ENCODE data around the gene SPOCK1.

SPOCK1 gene

GRCh38 chr5:137410234-137411010, 88.7 kb downstream of the SPOCK1 start:
- no peak overlapping the region for H3K4me3 ChIP-seq (ENCODE audit: low read length)
- no peaks in the 10 kb centered on the region for H3K9me3 ChIP-seq (ENCODE audit: control insufficient read depth, low read length)
- peaks cover 19% of the 10 kb centered on the region for H3K4me1 ChIP-seq (ENCODE audit: control insufficient read depth, insufficient read depth, low read length)
- no peaks in the 10 kb centered on the region for H3K27me3 ChIP-seq (replicated peaks; ENCODE audit: control insufficient read depth, insufficient read depth, low read length)
- H3K9ac ChIP-seq (ENCODE audit: low read length) = no peak overlapping the region
- no peaks in the 10 kb centered on the region for H3K36me3 ChIP-seq (ENCODE audit: control insufficient read depth, insufficient read depth, low read length, severe bottlenecking)
- no peak for DNase-seq (ENCODE audit: low read depth)

- Histone ChIP-seq H3K9ac (ENCODE audit: low read length) (no peak overlapping the region), H3K36me3 (ENCODE audit: control insufficient read depth, insufficient read depth, low read length, severe bottlenecking) (no peaks in the 10 kb centered on the region), H3K9me3 (ENCODE audit: control insufficient read depth, low read length) (no peaks in the 10 kb centered on the region), H3K4me1 (ENCODE audit: control insufficient read depth, insufficient read depth, low read length) (peaks cover 12% of the 10 kb centered on the region), H3K4me3 (ENCODE audit: low read length) (no peak overlapping the region), H3K27me3 (replicated peaks; ENCODE audit: control insufficient read depth, insufficient read depth, low read length) (no peaks in the 10 kb centered on the region)
- DNase-seq (ENCODE audit: low read depth) = no peak
Measured at GRCh38 chr5:137409736-137410135, 89.4 kb downstream of the SPOCK1 start.

GRCh38 chr5:137407090-137407489, 92.0 kb downstream of the SPOCK1 start:
- no peak for DNase-seq (ENCODE audit: low read depth)
- Histone ChIP-seq H3K27me3 (replicated peaks; ENCODE audit: control insufficient read depth, insufficient read depth, low read length) (no peaks in the 10 kb centered on the region), H3K9me3 (ENCODE audit: control insufficient read depth, low read length) (no peaks in the 10 kb centered on the region), H3K4me1 (ENCODE audit: control insufficient read depth, insufficient read depth, low read length) (no peaks in the 10 kb centered on the region), H3K9ac (ENCODE audit: low read length) (no peak overlapping the region), H3K4me3 (ENCODE audit: low read length) (no peak overlapping the region), H3K36me3 (ENCODE audit: control insufficient read depth, insufficient read depth, low read length, severe bottlenecking) (no peaks in the 10 kb centered on the region)

GRCh38 chr5:137405393-137405792, 93.7 kb downstream of the SPOCK1 start:
- Histone ChIP-seq H3K9me3 (ENCODE audit: control insufficient read depth, low read length) (no peaks in the 10 kb centered on the region), H3K36me3 (ENCODE audit: control insufficient read depth, insufficient read depth, low read length, severe bottlenecking) (no peaks in the 10 kb centered on the region), H3K4me1 (ENCODE audit: control insufficient read depth, insufficient read depth, low read length) (no peaks in the 10 kb centered on the region), H3K27me3 (replicated peaks; ENCODE audit: control insufficient read depth, insufficient read depth, low read length) (no peaks in the 10 kb centered on the region), H3K9ac (ENCODE audit: low read length) (no peak overlapping the region), H3K4me3 (ENCODE audit: low read length) (no peak overlapping the region)
- no peak for DNase-seq (ENCODE audit: low read depth)

GRCh38 chr5:137403869-137404268, 95.3 kb downstream of the SPOCK1 start:
- Histone ChIP-seq H3K9me3 (ENCODE audit: control insufficient read depth, low read length) (no peaks in the 10 kb centered on the region), H3K36me3 (ENCODE audit: control insufficient read depth, insufficient read depth, low read length, severe bottlenecking) (no peaks in the 10 kb centered on the region), H3K9ac (ENCODE audit: low read length) (no peak overlapping the region), H3K27me3 (replicated peaks; ENCODE audit: control insufficient read depth, insufficient read depth, low read length) (no peaks in the 10 kb centered on the region), H3K4me3 (ENCODE audit: low read length) (no peak overlapping the region), H3K4me1 (ENCODE audit: control insufficient read depth, insufficient read depth, low read length) (peaks cover 3% of the 10 kb centered on the region)
- DNase-seq (ENCODE audit: low read depth) = no peak

GRCh38 chr5:137402436-137403187, 96.5 kb downstream of the SPOCK1 start:
- no peaks in the 10 kb centered on the region for H3K36me3 ChIP-seq (ENCODE audit: control insufficient read depth, insufficient read depth, low read length, severe bottlenecking)
- H3K9ac ChIP-seq (ENCODE audit: low read length) = no peak overlapping the region
- no peaks in the 10 kb centered on the region for H3K27me3 ChIP-seq (replicated peaks; ENCODE audit: control insufficient read depth, insufficient read depth, low read length)
- H3K4me3 ChIP-seq (ENCODE audit: low read length) = no peak overlapping the region
- peaks cover 6% of the 10 kb centered on the region for H3K4me1 ChIP-seq (ENCODE audit: control insufficient read depth, insufficient read depth, low read length)
- no peak for DNase-seq (ENCODE audit: low read depth)
- no peaks in the 10 kb centered on the region for H3K9me3 ChIP-seq (ENCODE audit: control insufficient read depth, low read length)

GRCh38 chr5:137401946-137402345, 97.2 kb downstream of the SPOCK1 start:
- Histone ChIP-seq H3K4me3 (ENCODE audit: low read length) (no peak overlapping the region), H3K9ac (ENCODE audit: low read length) (no peak overlapping the region), H3K27me3 (replicated peaks; ENCODE audit: control insufficient read depth, insufficient read depth, low read length) (no peaks in the 10 kb centered on the region), H3K36me3 (ENCODE audit: control insufficient read depth, insufficient read depth, low read length, severe bottlenecking) (no peaks in the 10 kb centered on the region), H3K4me1 (ENCODE audit: control insufficient read depth, insufficient read depth, low read length) (peaks cover 6% of the 10 kb centered on the region), H3K9me3 (ENCODE audit: control insufficient read depth, low read length) (no peaks in the 10 kb centered on the region)
- no peak for DNase-seq (ENCODE audit: low read depth)

GRCh38 chr5:137400571-137400970, 98.6 kb downstream of the SPOCK1 start:
- DNase-seq (ENCODE audit: low read depth) = no peak
- Histone ChIP-seq H3K4me1 (ENCODE audit: control insufficient read depth, insufficient read depth, low read length) (peaks cover 7% of the 10 kb centered on the region), H3K27me3 (replicated peaks; ENCODE audit: control insufficient read depth, insufficient read depth, low read length) (no peaks in the 10 kb centered on the region)

GRCh38 chr5:137399911-137400310, 99.2 kb downstream of the SPOCK1 start:
- Histone ChIP-seq H3K36me3 (ENCODE audit: control insufficient read depth, insufficient read depth, low read length, severe bottlenecking) (no peaks in the 10 kb centered on the region), H3K9me3 (ENCODE audit: control insufficient read depth, low read length) (no peaks in the 10 kb centered on the region), H3K4me1 (ENCODE audit: control insufficient read depth, insufficient read depth, low read length) (peaks cover 12% of the 10 kb centered on the region), H3K27me3 (replicated peaks; ENCODE audit: control insufficient read depth, insufficient read depth, low read length) (no peaks in the 10 kb centered on the region), H3K9ac (ENCODE audit: low read length) (no peak overlapping the region), H3K4me3 (ENCODE audit: low read length) (no peak overlapping the region)
- no peak for DNase-seq (ENCODE audit: low read depth)

More at GRCh38 chr5:137400571-137400970, 98.6 kb downstream of the SPOCK1 start:
- Histone ChIP-seq H3K4me3 (ENCODE audit: low read length) (no peak overlapping the region), H3K36me3 (ENCODE audit: control insufficient read depth, insufficient read depth, low read length, severe bottlenecking) (no peaks in the 10 kb centered on the region), H3K9ac (ENCODE audit: low read length) (no peak overlapping the region), H3K9me3 (ENCODE audit: control insufficient read depth, low read length) (no peaks in the 10 kb centered on the region)

GRCh38 chr5:137398751-137399150, 100.4 kb downstream of the SPOCK1 start:
- no peak for DNase-seq (ENCODE audit: low read depth)
- H3K9ac ChIP-seq (ENCODE audit: low read length) = no peak overlapping the region
- no peaks in the 10 kb centered on the region for H3K27me3 ChIP-seq (replicated peaks; ENCODE audit: control insufficient read depth, insufficient read depth, low read length)
- H3K9me3 ChIP-seq (ENCODE audit: control insufficient read depth, low read length) = no peaks in the 10 kb centered on the region
- no peak overlapping the region for H3K4me3 ChIP-seq (ENCODE audit: low read length)
- H3K36me3 ChIP-seq (ENCODE audit: control insufficient read depth, insufficient read depth, low read length, severe bottlenecking) = no peaks in the 10 kb centered on the region
- peaks cover 12% of the 10 kb centered on the region for H3K4me1 ChIP-seq (ENCODE audit: control insufficient read depth, insufficient read depth, low read length)

- H3K4me1 ChIP-seq (ENCODE audit: control insufficient read depth, insufficient read depth, low read length) = peaks cover 12% of the 10 kb centered on the region
- no peak overlapping the region for H3K4me3 ChIP-seq (ENCODE audit: low read length)
- H3K9me3 ChIP-seq (ENCODE audit: control insufficient read depth, low read length) = no peaks in the 10 kb centered on the region
- no peaks in the 10 kb centered on the region for H3K27me3 ChIP-seq (replicated peaks; ENCODE audit: control insufficient read depth, insufficient read depth, low read length)
- no peak for DNase-seq (ENCODE audit: low read depth)
- no peak overlapping the region for H3K9ac ChIP-seq (ENCODE audit: low read length)
- H3K36me3 ChIP-seq (ENCODE audit: control insufficient read depth, insufficient read depth, low read length, severe bottlenecking) = no peaks in the 10 kb centered on the region
Measured at GRCh38 chr5:137398154-137398553, 101.0 kb downstream of the SPOCK1 start.
